Stimulated activated memory B cell treated with anti-CD40 and anti-IgM and Interleukin-4, amounts not matched to agents 10 μg/mL and 1 μg/mL and 100 μg/mL, for 72 hours (primary cell): ENCODE data around the gene RELT.
A peak's percentile ranks its signal among the peaks of the same experiment; 100 is the strongest.

Experiments used
- ATAC-seq: fragments of 150-1000 bp; cut with Tn5 transposase; 2 replicates; pipeline ENCODE4 v1.10.0; 2021
- H3K27ac Mint-ChIP-seq: one replicate; pipeline ENCODE4 v1.8.0; 2022; ENCODE audit warnings: mild to moderate bottlenecking, mixed read lengths
- H3K27me3 Mint-ChIP-seq: one replicate; pipeline ENCODE4 v1.8.0; 2022; ENCODE audit warnings: mixed read lengths
- H3K36me3 Mint-ChIP-seq: one replicate; pipeline ENCODE4 v1.8.0; 2022; ENCODE audit warnings: mixed read lengths
- H3K4me1 Mint-ChIP-seq: one replicate; pipeline ENCODE4 v1.8.0; 2022; ENCODE audit warnings: mixed read lengths
- H3K4me3 Mint-ChIP-seq: one replicate; pipeline ENCODE4 v1.8.0; 2022; ENCODE audit warnings: mild to moderate bottlenecking, moderate library complexity, mixed read lengths
- H3K9me3 Mint-ChIP-seq: one replicate; pipeline ENCODE4 v1.8.0; 2022; ENCODE audit warnings: mixed read lengths

Gene RELT

GRCh38 chr11:73411031-73411430, 34.8 kb downstream of the RELT start:
- H3K27me3 Mint-ChIP-seq, result no peaks in the 10 kb centered on the region
- no peaks in the 10 kb centered on the region for H3K9me3 Mint-ChIP-seq
- H3K27ac Mint-ChIP-seq, result no peak overlapping the region
- ATAC-seq, result no peak
- H3K36me3 Mint-ChIP-seq, result peaks cover 34% of the 10 kb centered on the region
- peaks cover 6% of the 10 kb centered on the region for H3K4me1 Mint-ChIP-seq
- H3K4me3 Mint-ChIP-seq, result no peak overlapping the region

GRCh38 chr11:73412308-73412707, 36.1 kb downstream of the RELT start:
- H3K36me3 Mint-ChIP-seq, result peaks cover 36% of the 10 kb centered on the region
- no peak overlapping the region for H3K4me3 Mint-ChIP-seq
- peaks cover 13% of the 10 kb centered on the region for H3K4me1 Mint-ChIP-seq
- peak overlapping the region; percentile 3 for H3K27ac Mint-ChIP-seq
- no peak for ATAC-seq
- H3K9me3 Mint-ChIP-seq, result no peaks in the 10 kb centered on the region
- no peaks in the 10 kb centered on the region for H3K27me3 Mint-ChIP-seq

DNA sequence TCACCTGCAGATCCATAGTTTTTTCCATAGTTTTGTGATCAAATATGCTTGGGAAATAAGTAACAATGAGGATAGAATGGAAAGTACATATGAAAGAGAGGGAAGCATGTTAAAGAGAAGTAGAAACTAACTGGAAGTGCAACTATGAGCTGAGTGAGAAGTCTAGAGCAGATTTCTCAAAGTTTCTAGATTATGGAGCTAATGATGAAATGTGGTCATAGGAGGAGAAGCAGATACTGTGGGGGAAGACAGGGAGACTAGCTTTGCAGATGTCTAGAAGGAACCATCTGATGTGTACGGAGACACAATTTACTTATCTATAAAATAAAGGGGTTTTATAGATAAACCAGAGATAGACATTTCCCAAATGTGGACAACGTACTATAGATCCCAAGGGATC, 37.1 kb downstream of the RELT start:
- H3K27ac Mint-ChIP-seq, result peak overlapping the region; percentile 3
- no peak for ATAC-seq

DNA sequence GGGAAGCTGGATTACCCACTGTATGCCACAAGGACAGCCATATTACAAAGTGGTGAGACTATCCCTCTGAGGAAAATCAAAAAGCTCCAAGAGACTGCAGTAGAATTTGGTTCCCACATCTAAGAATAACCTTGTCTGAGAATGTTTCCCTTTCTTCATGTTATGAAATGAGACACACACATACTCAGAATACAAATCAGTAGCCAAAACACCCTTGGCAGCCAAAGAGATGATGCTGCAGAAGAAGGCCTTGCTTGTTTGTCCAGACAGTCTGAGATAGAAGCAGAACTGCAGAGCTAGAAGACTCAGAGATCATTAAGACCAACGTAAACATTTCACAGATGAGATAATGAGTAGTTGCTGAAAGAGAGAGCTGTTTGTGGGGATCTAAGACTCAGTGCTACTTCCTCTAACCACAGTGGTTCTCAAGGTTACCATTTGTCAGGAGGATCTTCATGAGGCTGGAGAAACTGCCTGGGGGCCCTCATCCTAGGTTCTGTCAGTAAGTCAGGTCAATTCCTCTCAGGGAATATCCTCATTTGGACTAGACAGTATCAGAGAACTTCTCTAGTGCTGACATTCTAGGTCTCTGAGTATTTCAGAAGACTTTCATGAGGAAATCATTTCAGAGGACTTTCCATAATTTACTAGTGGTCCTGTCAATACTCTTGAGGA, 38.9 kb downstream of the RELT start:
- Mint-ChIP-seq H3K4me1 (peaks cover 13% of the 10 kb centered on the region), H3K36me3 (peaks cover 38% of the 10 kb centered on the region), H3K4me3 (no peak overlapping the region), H3K27me3 (no peaks in the 10 kb centered on the region), H3K9me3 (peaks cover 2% of the 10 kb centered on the region), H3K27ac (no peak overlapping the region)
- ATAC-seq, result no peak

More for the DNA sequence above, 37.1 kb downstream of the RELT start:
- peaks cover 13% of the 10 kb centered on the region for H3K4me1 Mint-ChIP-seq
- H3K27me3 Mint-ChIP-seq, result no peaks in the 10 kb centered on the region
- H3K36me3 Mint-ChIP-seq, result peaks cover 33% of the 10 kb centered on the region
- no peak overlapping the region for H3K4me3 Mint-ChIP-seq
- H3K9me3 Mint-ChIP-seq, result peaks cover 1% of the 10 kb centered on the region

- no peak for ATAC-seq
- Mint-ChIP-seq H3K4me3 (no peak overlapping the region), H3K36me3 (peaks cover 38% of the 10 kb centered on the region), H3K9me3 (peaks cover 2% of the 10 kb centered on the region), H3K27me3 (no peaks in the 10 kb centered on the region), H3K4me1 (peaks cover 13% of the 10 kb centered on the region), H3K27ac (no peak overlapping the region)
Measured at GRCh38 chr11:73415854-73416615, 39.8 kb downstream of the RELT start.

DNA sequence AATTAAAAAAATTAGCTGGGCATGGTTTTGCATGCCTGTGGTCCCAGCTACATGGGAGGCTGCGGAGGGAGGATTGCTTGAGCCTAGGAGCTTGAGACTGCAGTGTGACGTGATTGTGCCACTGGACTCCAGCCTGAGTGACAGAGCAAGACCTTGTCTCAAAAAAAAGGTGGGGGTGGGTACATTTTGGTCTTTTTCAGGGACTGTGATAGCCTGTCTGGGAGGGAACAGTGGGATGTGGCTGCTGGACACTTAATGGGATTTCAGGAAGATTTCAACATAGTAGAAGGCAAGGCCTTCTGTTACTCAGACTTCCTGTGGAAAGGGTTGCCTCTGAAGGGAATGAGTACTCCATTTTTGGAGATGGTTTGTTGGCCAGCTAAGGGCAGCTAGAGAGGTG, 40.6 kb downstream of the RELT start:
- Mint-ChIP-seq H3K9me3 (peaks cover 2% of the 10 kb centered on the region), H3K36me3 (peaks cover 43% of the 10 kb centered on the region), H3K4me3 (no peak overlapping the region), H3K27ac (no peak overlapping the region), H3K4me1 (peaks cover 13% of the 10 kb centered on the region), H3K27me3 (no peaks in the 10 kb centered on the region)
- ATAC-seq, result no peak

DNA sequence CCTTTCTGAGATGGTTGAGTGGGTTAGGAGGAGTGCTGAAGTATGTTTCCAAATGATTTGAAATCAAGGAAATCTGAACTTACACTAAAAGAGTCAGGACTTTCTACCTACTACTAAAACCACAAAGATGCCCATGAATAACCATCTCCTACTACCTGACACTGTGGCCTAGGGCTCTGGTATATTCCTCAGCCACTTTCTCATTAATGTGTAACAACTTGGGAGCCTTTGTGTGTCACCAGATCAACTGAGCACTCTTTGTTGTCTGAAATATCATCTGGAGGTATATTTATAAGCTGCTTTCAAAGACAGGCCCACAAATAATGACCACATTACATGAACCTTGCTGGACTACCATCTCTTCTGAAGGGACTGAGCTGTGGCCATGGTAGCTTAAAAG, 43.9 kb downstream of the RELT start:
- Mint-ChIP-seq H3K9me3 (peaks cover 2% of the 10 kb centered on the region), H3K27ac (no peak overlapping the region), H3K4me3 (no peak overlapping the region), H3K4me1 (peaks cover 16% of the 10 kb centered on the region), H3K27me3 (no peaks in the 10 kb centered on the region), H3K36me3 (peaks cover 37% of the 10 kb centered on the region)
- no peak for ATAC-seq

GRCh38 chr11:73422886-73423285, 46.7 kb downstream of the RELT start:
- Mint-ChIP-seq H3K4me3 (no peak overlapping the region), H3K36me3 (peaks cover 24% of the 10 kb centered on the region), H3K27me3 (no peaks in the 10 kb centered on the region)

GRCh38 chr11:73423506-73423905, 47.3 kb downstream of the RELT start:
- no peaks in the 10 kb centered on the region for H3K27me3 Mint-ChIP-seq
- H3K4me3 Mint-ChIP-seq, result no peak overlapping the region
- H3K4me1 Mint-ChIP-seq, result peaks cover 9% of the 10 kb centered on the region
- H3K36me3 Mint-ChIP-seq, result peaks cover 18% of the 10 kb centered on the region
- H3K9me3 Mint-ChIP-seq, result no peaks in the 10 kb centered on the region
- H3K27ac Mint-ChIP-seq, result no peak overlapping the region
- ATAC-seq, result no peak

More at GRCh38 chr11:73422886-73423285, 46.7 kb downstream of the RELT start:
- H3K4me1 Mint-ChIP-seq, result peaks cover 9% of the 10 kb centered on the region
- ATAC-seq, result no peak
- H3K9me3 Mint-ChIP-seq, result peaks cover 2% of the 10 kb centered on the region
- H3K27ac Mint-ChIP-seq, result no peak overlapping the region

DNA sequence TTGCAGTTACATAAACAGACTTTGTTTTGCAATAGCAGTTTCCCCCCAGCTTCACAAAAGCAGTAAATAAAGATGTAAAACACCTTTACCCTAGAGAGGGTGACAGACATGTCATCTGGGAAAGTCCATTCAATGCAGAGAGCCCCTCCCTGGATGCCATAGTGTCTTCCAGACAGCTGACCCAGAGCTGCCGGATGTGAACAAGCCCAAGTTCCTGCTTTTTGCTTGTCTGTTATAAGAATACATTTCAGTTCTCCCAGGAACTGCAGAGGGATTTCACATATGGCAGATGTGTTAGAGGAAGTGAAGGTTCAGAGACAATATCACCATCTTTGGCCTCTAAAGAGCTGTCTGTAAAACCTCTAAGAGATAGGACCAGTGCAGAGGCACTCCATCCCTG, 48.9 kb downstream of the RELT start:
- ATAC-seq, result no peak
- Mint-ChIP-seq H3K9me3 (no peaks in the 10 kb centered on the region), H3K27me3 (no peaks in the 10 kb centered on the region), H3K4me1 (peaks cover 9% of the 10 kb centered on the region), H3K4me3 (no peak overlapping the region), H3K27ac (no peak overlapping the region), H3K36me3 (peaks cover 12% of the 10 kb centered on the region)

- no peaks in the 10 kb centered on the region for H3K9me3 Mint-ChIP-seq
- ATAC-seq, result no peak
- peaks cover 9% of the 10 kb centered on the region for H3K4me1 Mint-ChIP-seq
- H3K27me3 Mint-ChIP-seq, result no peaks in the 10 kb centered on the region
- no peak overlapping the region for H3K27ac Mint-ChIP-seq
- H3K36me3 Mint-ChIP-seq, result peaks cover 9% of the 10 kb centered on the region
- no peak overlapping the region for H3K4me3 Mint-ChIP-seq
Measured at GRCh38 chr11:73426219-73426850, 50.1 kb downstream of the RELT start.

DNA sequence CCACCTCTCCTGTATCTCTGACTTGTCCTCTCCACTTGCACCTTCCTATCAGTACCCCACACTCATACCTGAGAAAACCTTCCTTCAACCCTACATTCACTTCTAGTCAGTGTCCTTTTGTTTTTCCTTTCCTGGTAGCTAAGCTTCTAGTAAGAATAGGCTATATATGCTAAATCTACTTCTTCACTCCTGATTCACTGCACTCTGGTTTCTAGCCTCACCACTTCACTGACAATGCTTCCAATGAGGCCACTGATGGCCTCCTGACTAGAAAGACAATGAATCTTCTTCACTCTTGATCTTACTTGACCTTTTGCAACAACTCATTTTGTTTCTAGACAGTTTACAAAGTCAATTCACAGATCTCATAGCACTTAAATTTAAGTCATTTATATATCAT, 52.0 kb downstream of the RELT start:
- ATAC-seq, result no peak
- Mint-ChIP-seq H3K27ac (no peak overlapping the region), H3K4me1 (peaks cover 6% of the 10 kb centered on the region), H3K4me3 (no peak overlapping the region), H3K36me3 (peaks cover 10% of the 10 kb centered on the region), H3K9me3 (no peaks in the 10 kb centered on the region), H3K27me3 (no peaks in the 10 kb centered on the region)

GRCh38 chr11:73428699-73429098, 52.5 kb downstream of the RELT start:
- Mint-ChIP-seq H3K4me3 (no peak overlapping the region), H3K4me1 (peaks cover 2% of the 10 kb centered on the region), H3K27me3 (no peaks in the 10 kb centered on the region), H3K27ac (no peak overlapping the region), H3K9me3 (no peaks in the 10 kb centered on the region), H3K36me3 (peaks cover 10% of the 10 kb centered on the region)
- ATAC-seq, result no peak

GRCh38 chr11:73429121-73429750, 53.0 kb downstream of the RELT start:
- Mint-ChIP-seq H3K4me3 (no peak overlapping the region), H3K27me3 (no peaks in the 10 kb centered on the region), H3K36me3 (peaks cover 10% of the 10 kb centered on the region), H3K27ac (no peak overlapping the region), H3K9me3 (no peaks in the 10 kb centered on the region), H3K4me1 (no peaks in the 10 kb centered on the region)
- ATAC-seq, result no peak

- Mint-ChIP-seq H3K9me3 (no peaks in the 10 kb centered on the region), H3K36me3 (peaks cover 10% of the 10 kb centered on the region), H3K4me1 (no peaks in the 10 kb centered on the region), H3K27me3 (no peaks in the 10 kb centered on the region), H3K4me3 (no peak overlapping the region), H3K27ac (no peak overlapping the region)
- ATAC-seq, result no peak
Measured at GRCh38 chr11:73430326-73430725, 54.1 kb downstream of the RELT start.
